Transverse colon (tissue), 4 donors: Measurements from ENCODE around the gene TNRC6B. TPM values are rescaled to one million over a fixed set of nuclear protein-coding genes. Genes with fewer than 3 reads are reported as not detected.

Source experiments
- DNase-seq: peaks from one replicate; pipeline ENCODE4 v3.0.0-alpha.2; 2019
- H3K27ac ChIP-seq, 4 donors: fragments of 200-600 bp; sonication (generic); 2 replicates each; pipeline ENCODE4 v1.5.1; 2016 to 2018; ENCODE audit warnings: inconsistent platforms in 4 of 4
- H3K27me3 ChIP-seq: fragments of 200-600 bp; sonication (generic); 2 replicates; pipeline ENCODE4 v1.5.1; 2017; ENCODE audit warnings: inconsistent platforms
- H3K36me3 ChIP-seq, 4 donors: fragments of 200-600 bp; sonication (generic); 2 replicates each; pipeline ENCODE4 v1.5.1; 2017 to 2019; ENCODE audit warnings: inconsistent platforms in 4 of 4
- H3K4me1 ChIP-seq, 4 donors: fragments of 200-600 bp; sonication (generic); 2 replicates each; pipeline ENCODE4 v1.5.1; 2017 to 2020; ENCODE audit warnings: inconsistent platforms in 4 of 4
- H3K4me3 ChIP-seq, 4 donors: fragments of 200-600 bp; sonication (generic); 1 replicate in 1 of 4; 2 replicates in 3 of 4; pipeline versions ENCODE4 v1.5.1 to v1.6.1; 2017 to 2019; ENCODE audit warnings: inconsistent platforms in 4 of 4
- H3K9me3 ChIP-seq, 2 donors: fragments of 200-600 bp; sonication (generic); 2 replicates each; pipeline ENCODE4 v1.5.1; 2017 to 2019; ENCODE audit warnings: inconsistent platforms in 2 of 2
- EP300 ChIP-seq: sonication (generic); formaldehyde crosslinking; IDR thresholded peaks from one replicate; pipeline ENCODE4 v1.6.1; 2017; ENCODE audit warnings: antibody characterized with exemption, low read depth
- POLR2A ChIP-seq: fragments of 450-650 bp; IDR thresholded peaks from one replicate; pipeline ENCODE4 v1.6.1; 2016; ENCODE audit warnings: antibody characterized with exemption, mild to moderate bottlenecking, moderate library complexity
- POLR2AphosphoS5 ChIP-seq, 3 donors: sonication (generic); formaldehyde crosslinking; IDR thresholded peaks; one replicate each; pipeline ENCODE4 v1.6.1; 2016; ENCODE audit warnings: antibody characterized with exemption in 3 of 3
- WGBS, 2 donors: methylation state at CpG; one replicate each; pipeline ENCODE4 v1.1.5; 2018; ENCODE audit warnings: low coverage in 1 of 2; 5-methylcytosine and 5-hydroxymethylcytosine counted together
- in situ Hi-C, 4 donors: fragments of 200-750 bp; cut with MboI; loops; one replicate each; pipeline versions ENCODE4 v1.15.0 to v1.15.1; 2017; ENCODE audit warnings: low sequenced_read_pairs in 3 of 4, low pct_ligation_motif_present in 1 of 4, low pct_unique_long_range_greater_than_20kb in 1 of 4
- intact Hi-C: fragments of 100-400 bp; cut with DNase I; formaldehyde crosslinking; loops from one replicate; pipeline ENCODE4 v1.15.1; 2023; ENCODE audit warnings: low total_unique reads
- total RNA-seq, 4 donors: library from RNA; depleted of rRNA; stranded (reverse); fragments of >200 nt; gene quantifications; one replicate each; pipeline ENCODE4 v1.1.0, GENCODE V29; 2016
- TF ChIP-seq, protein P1 (sequence below), 5 experiments: fragments of 200-600 bp in 3 of 5; fragments of 450-650 bp in 2 of 5; sonication (generic) in 3 of 5; IDR thresholded peaks; 1 replicate in 2 of 5; 2 replicates in 3 of 5; pipeline ENCODE4 v1.5.1; 2016 to 2017; ENCODE audit warnings: antibody characterized with exemption in 5 of 5, inconsistent platforms in 3 of 5, mild to moderate bottlenecking in 2 of 5, moderate library complexity in 1 of 5

The TNRC6B gene
- total RNA-seq, 4 donors from 2014 or later, result 36.7 to 108 (median 54.0) TPM

DNA sequence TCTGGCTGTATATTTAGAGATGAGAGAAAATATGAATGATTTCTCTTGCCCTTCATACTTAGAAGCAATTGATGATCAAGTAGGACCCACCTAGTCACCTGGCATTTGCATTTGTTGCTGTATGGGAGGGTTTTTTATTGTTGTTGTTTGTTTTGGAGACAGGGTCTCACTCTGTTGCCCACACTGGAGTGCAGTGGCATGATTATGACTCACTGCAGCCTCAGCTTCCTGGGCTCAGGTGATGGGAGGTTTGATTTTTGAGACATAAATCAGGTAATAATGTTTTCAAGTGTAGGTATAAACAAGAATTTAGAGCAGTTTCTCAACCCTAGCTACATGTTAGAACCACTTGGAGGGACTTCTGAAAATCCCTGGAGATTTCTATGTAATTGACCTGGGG lies 63.0 kb downstream of the TNRC6B start:
- in situ Hi-C loops (no loop called here), intact Hi-C loops (no loop called here)
- no peak overlapping the region for H3K27ac ChIP-seq

DNA sequence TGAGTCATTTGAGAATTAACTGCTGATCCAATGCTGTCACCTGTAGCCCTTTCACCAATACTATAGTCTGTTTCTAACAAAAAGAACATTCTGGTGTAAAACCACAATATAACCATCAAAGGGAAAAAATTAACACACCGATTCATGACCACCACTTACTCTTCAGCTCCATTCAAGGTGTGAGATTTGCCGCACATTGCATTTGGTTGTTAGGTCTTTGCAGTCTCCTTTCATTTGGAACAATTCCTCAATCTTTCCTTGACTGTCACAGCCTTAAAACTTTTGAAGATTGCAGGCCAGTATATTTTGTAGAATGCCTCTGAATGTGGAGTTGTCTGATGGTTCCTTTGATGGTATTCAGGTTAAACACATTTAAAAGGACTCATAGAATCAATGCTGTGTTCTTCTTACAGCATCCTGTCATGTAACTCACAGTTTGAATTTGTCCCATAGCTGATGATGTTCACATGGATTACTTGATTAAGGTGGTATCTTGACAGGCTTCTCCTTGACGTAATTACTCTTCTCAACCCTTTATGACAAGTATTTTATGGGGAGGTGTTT lies 63.6 kb downstream of the TNRC6B start:
- 79 to 81% methylated on average over 3 of the region's 3 CpGs for WGBS, 2 donors
- in situ Hi-C loops, result no loop called here
- H3K36me3 ChIP-seq, result peaks cover 0 to 6% (median 0%) of the 10 kb centered on the region in 4 donors
- no peaks in the 10 kb centered on the region for H3K27me3 ChIP-seq
- TF ChIP-seq EP300 (no peak), POLR2A (no peak), POLR2AphosphoS5 (IDR thresholded peaks at IDR 0.05) (no peak)
- TF ChIP-seq, protein P1, sequence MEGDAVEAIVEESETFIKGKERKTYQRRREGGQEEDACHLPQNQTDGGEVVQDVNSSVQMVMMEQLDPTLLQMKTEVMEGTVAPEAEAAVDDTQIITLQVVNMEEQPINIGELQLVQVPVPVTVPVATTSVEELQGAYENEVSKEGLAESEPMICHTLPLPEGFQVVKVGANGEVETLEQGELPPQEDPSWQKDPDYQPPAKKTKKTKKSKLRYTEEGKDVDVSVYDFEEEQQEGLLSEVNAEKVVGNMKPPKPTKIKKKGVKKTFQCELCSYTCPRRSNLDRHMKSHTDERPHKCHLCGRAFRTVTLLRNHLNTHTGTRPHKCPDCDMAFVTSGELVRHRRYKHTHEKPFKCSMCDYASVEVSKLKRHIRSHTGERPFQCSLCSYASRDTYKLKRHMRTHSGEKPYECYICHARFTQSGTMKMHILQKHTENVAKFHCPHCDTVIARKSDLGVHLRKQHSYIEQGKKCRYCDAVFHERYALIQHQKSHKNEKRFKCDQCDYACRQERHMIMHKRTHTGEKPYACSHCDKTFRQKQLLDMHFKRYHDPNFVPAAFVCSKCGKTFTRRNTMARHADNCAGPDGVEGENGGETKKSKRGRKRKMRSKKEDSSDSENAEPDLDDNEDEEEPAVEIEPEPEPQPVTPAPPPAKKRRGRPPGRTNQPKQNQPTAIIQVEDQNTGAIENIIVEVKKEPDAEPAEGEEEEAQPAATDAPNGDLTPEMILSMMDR (IDR thresholded peaks at IDR 0.05), result no peak
- no peak overlapping the region for H3K4me3 ChIP-seq
- intact Hi-C loops, result no loop called here
- no peak for DNase-seq
- H3K4me1 ChIP-seq, result peaks cover 8 to 36% (median 15%) of the 10 kb centered on the region in 4 donors
- H3K27ac ChIP-seq, result no peak overlapping the region
- no peaks in the 10 kb centered on the region for H3K9me3 ChIP-seq

More for the DNA sequence above, 63.0 kb downstream of the TNRC6B start:
- Histone ChIP-seq H3K9me3 (no peaks in the 10 kb centered on the region), H3K36me3 (no peaks in the 10 kb centered on the region), H3K27me3 (no peaks in the 10 kb centered on the region), H3K4me3 (no peak overlapping the region), H3K4me1 (peaks cover 8 to 36% (median 15%) of the 10 kb centered on the region in 4 donors)
- DNase-seq, result no peak
- TF ChIP-seq EP300 (no peak), POLR2A (no peak), POLR2AphosphoS5 (IDR thresholded peaks at IDR 0.05) (no peak)
- TF ChIP-seq, protein P1 (IDR thresholded peaks at IDR 0.05), result no peak

GRCh38 chr22:40243891-40244290 lies 66.2 kb downstream of the TNRC6B start:
- no peak for TF ChIP-seq POLR2A
- no peak for TF ChIP-seq EP300
- TF ChIP-seq POLR2AphosphoS5 (IDR thresholded peaks at IDR 0.05), result no peak
- TF ChIP-seq, protein P1 (IDR thresholded peaks at IDR 0.05), result no peak
- H3K4me1 ChIP-seq, result peaks cover 0 to 29% (median 6%) of the 10 kb centered on the region in 4 donors
- no peak for DNase-seq
- no peak overlapping the region for H3K4me3 ChIP-seq
- in situ Hi-C loops (no loop called here), intact Hi-C loops (no loop called here)
- no peak overlapping the region for H3K27ac ChIP-seq
- H3K27me3 ChIP-seq, result no peaks in the 10 kb centered on the region
- H3K9me3 ChIP-seq, result no peaks in the 10 kb centered on the region
- 69 to 92% methylated on average over 2 of the region's 2 CpGs for WGBS, 2 donors
- H3K36me3 ChIP-seq, result peaks cover 0 to 15% (median 4%) of the 10 kb centered on the region in 4 donors

DNA sequence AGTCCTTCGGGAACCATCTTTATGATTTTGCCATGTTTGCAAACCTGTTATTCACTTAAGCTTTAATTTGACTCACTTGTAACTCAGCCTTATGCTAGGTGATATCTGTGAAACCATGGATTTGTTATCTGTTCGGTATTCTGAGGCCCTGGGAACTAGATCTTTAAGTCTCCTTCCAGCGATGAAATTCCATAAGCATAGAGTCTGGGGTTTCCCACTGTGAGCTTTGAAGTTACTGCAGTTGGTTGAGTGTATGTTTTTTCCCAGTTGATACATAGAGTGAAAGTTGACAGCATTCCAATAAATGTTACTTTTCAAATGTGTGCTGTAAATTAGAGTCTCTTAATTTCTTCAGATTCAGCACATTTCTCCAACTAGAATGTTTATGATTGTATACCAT lies 66.9 kb downstream of the TNRC6B start:
- H3K4me1 ChIP-seq, result peaks cover 0 to 22% (median 3%) of the 10 kb centered on the region in 4 donors
- H3K4me3 ChIP-seq, result no peak overlapping the region
- peaks cover 0 to 15% (median 4%) of the 10 kb centered on the region in 4 donors for H3K36me3 ChIP-seq
- in situ Hi-C loops (no loop called here), intact Hi-C loops (no loop called here)
- no peaks in the 10 kb centered on the region for H3K9me3 ChIP-seq
- no peaks in the 10 kb centered on the region for H3K27me3 ChIP-seq
- no peak overlapping the region for H3K27ac ChIP-seq
- WGBS, 2 donors, result 98 to 100% methylated on average over 3 of the region's 3 CpGs
- no peak for DNase-seq
- TF ChIP-seq, protein P1 (IDR thresholded peaks at IDR 0.05), result no peak
- TF ChIP-seq EP300 (no peak), POLR2AphosphoS5 (IDR thresholded peaks at IDR 0.05) (no peak), POLR2A (no peak)
